Measurements from ENCODE around the gene CCDC102B.

DNA sequence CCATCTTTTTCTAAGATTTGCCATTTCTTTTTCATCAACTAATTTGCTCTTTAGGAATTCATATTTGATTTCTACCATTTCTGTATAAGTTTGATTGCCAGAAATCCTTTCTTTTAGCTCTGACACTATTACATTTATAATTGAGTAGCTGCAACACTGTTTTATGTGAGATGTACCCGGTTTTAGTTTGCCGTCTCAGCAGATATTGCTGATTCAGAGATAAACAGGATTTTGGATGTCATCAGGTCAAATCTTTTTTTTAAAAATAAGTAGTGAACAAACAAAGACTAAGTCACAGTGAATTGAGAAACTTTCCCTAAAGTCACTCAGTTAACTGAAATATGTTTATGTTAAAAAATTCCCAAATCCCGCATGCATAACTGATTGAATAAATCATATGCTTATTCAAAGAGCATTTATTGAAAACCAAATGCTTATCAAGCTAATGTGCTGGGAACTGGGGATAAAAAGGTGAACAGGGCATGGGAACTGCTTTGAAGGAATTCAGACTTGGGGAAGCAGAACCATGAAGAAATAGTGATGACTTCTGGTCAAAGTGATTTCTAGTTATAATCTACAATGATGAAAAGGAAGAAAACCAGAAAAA is 19.5 kb upstream of the CCDC102B start:
- TF ChIP-seq POLR2A (IDR thresholded peaks at IDR 0.05): no peak
- TF ChIP-seq, protein P1, sequence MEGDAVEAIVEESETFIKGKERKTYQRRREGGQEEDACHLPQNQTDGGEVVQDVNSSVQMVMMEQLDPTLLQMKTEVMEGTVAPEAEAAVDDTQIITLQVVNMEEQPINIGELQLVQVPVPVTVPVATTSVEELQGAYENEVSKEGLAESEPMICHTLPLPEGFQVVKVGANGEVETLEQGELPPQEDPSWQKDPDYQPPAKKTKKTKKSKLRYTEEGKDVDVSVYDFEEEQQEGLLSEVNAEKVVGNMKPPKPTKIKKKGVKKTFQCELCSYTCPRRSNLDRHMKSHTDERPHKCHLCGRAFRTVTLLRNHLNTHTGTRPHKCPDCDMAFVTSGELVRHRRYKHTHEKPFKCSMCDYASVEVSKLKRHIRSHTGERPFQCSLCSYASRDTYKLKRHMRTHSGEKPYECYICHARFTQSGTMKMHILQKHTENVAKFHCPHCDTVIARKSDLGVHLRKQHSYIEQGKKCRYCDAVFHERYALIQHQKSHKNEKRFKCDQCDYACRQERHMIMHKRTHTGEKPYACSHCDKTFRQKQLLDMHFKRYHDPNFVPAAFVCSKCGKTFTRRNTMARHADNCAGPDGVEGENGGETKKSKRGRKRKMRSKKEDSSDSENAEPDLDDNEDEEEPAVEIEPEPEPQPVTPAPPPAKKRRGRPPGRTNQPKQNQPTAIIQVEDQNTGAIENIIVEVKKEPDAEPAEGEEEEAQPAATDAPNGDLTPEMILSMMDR (IDR thresholded peaks at IDR 0.05): no peak
